HG03457 (cell line): Measurements from ENCODE around the gene UNC80.

ENCODE experiments used
- ATAC-seq: cut with Tn5 transposase; IDR thresholded peaks from one replicate; pipeline ENCODE4 v1.9.1; 2021; ENCODE audit warnings: moderate number of reproducible peaks; ENCODE audit not compliant: unreplicated experiment

The UNC80 gene

GRCh38 chr2:209908511-209908910, 136.9 kb downstream of the UNC80 start:
- no peak for ATAC-seq

- no peak for ATAC-seq
These were observed 139.9 kb downstream of the UNC80 start for GRCh38 chr2:209911486-209911885.

DNA sequence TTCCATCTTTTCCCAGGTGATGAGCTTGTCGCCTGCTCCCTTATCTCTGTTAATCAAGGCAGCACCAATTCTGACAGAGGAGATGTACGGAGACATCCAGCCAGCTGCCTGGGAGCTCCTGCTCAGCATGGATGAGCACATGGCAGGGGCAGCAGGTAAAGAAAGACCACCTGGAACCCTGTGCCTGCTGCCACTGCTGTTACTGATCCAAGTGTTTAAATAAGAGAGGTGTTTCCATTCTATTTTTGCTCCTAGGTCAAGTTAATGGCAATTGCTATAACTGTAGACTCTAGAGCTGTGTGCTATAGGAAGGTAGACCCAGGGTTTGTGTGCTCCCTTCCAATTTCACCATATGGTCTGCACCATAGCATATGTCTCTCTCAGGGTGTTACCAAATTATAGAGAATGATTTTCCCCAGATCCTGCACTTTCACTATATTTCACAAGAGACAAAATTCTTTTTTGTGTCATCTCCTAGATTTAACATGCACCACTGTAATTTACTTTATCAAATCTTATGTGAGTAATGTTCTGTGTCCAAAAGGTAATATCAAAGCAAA, 142.2 kb downstream of the UNC80 start:
- ATAC-seq = no peak

GRCh38 chr2:209917154-209917771, 145.6 kb downstream of the UNC80 start:
- ATAC-seq = no peak

GRCh38 chr2:209918251-209918650, 146.6 kb downstream of the UNC80 start:
- ATAC-seq = no peak

GRCh38 chr2:209922116-209922515, 150.5 kb downstream of the UNC80 start:
- ATAC-seq = no peak

DNA sequence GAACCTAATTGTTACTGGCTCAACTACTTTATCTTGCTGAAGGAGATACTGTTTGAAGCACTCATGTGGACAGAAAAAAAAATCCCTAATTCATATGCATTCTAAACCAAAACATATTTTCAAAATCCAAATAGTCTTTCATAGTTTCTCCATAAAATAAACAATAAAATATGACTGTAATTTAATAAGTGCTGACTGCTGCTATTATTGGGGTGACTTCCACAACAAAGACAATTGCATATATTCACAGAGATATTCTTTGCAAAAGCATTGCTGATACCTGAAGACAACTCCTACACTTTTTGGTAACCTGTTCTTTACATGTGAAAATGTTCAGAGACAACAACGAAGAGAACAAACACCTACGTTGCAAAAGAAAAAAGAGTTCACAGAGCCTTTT, 157.7 kb downstream of the UNC80 start:
- ATAC-seq = no peak

GRCh38 chr2:209933499-209934483, 162.2 kb downstream of the UNC80 start:
- ATAC-seq = no peak

GRCh38 chr2:209936106-209936666, 164.6 kb downstream of the UNC80 start:
- ATAC-seq = no peak

DNA sequence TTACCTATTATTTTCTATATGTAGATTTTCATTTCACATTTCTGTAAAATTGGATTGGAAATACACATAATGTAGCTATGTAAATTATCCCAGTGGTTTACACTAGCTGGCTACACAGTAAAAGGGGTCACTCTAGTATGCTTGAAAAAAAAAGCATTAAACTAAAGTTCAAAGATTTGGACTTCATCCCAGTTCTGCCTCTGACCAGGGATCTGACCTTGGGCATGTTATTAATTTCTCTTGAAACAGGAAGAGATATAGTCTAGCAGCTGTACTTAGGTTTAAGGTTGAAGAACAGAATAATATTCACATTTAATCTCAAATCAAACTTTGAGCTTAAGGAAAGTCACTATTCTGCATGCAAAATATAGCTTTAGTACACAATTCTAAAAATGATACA, 166.3 kb downstream of the UNC80 start:
- ATAC-seq = no peak

GRCh38 chr2:209938906-209939305, 167.3 kb downstream of the UNC80 start:
- ATAC-seq = no peak

DNA sequence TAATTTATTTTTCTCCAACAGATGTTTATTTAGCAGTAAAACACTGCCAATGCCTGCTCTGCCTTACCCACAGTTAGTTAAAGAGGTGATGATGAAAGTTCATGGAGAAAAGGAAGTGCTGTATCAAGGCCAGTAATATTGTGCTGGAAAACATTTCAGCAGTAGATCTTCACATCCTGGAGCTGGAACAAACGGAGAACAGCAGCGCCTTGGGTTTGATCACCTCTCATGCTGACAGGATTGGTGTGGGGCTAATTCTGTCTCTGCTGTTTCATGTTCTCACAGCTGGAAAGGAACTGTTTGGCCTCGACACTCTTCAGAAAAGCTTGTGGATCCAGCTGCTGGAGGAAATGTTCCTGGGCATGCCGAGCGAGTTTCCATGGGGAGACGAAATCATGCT, 169.3 kb downstream of the UNC80 start:
- no peak for ATAC-seq

GRCh38 chr2:209942426-209942825, 170.8 kb downstream of the UNC80 start:
- no peak for ATAC-seq

GRCh38 chr2:209942936-209943605, 171.4 kb downstream of the UNC80 start:
- no peak for ATAC-seq

GRCh38 chr2:209943776-209944175, 172.1 kb downstream of the UNC80 start:
- ATAC-seq = no peak

- ATAC-seq = no peak
These were observed 174.9 kb downstream of the UNC80 start for GRCh38 chr2:209946539-209946938.

DNA sequence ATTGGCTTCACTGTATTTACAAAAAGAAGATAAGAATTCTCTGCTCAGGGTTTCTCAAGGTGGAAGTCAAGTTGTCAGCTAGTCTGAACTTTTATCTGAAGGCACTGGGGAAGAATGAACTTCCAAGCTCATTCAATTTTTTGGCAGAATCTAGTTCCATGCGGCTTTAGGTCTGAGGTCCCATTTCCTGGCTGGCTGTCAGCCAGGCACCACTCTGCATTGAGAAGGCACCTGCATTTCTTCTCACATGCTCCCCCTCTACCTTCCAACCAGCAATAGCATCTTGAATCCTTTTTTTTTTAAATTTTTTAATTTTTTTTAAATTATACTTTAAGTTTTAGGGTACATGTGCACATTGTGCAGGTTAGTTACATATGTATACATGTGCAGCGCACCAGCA, 184.6 kb downstream of the UNC80 start:
- ATAC-seq = no peak

GRCh38 chr2:209958016-209958415, 186.4 kb downstream of the UNC80 start:
- no peak for ATAC-seq

GRCh38 chr2:209960045-209960444, 188.4 kb downstream of the UNC80 start:
- no peak for ATAC-seq

DNA sequence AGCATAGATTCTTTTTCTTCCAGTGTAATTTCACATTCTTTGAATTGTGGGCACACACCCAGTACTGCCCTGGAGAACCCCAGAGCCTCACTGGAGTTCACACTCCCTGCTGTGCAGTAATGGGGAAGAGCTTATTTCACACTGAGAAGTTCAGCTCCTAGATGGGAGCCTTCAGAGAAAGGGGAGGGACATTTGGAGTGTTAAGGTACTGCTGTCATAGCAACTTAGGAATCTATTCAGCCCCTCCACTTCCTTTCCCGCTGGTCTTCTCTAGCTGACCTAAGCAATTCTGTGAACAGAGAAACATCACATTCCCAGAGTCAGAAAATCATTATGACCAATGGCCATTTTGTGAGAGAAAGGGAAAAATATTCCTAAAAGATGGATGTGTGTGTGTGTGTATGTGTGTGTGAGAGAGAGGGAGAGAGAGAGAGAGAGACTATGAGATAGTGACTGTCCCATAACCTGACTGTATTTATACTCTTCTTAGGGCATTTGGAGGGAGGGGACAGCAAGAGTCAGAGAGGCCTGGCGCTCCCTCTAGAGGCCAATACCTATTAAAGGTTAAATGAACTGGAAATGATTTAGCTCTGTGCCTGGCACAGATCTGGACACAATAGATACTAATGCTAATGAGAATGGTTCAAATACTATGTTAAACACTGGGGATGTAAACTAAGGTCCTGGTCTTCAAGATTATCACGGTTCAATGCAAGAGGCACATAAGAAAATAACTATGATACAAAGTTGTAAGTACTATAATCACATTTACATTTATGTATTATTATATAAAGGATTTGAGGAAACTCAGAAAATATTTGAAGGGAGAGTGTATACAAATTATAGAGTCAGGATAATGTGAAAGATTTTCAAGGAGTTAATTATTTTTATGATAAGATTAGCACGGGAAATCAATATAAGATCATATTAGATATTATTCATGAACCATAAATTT, 189.3 kb downstream of the UNC80 start:
- peak; percentile 94 for ATAC-seq
